HL-60 (cell line): ENCODE data around the gene TSPAN18.

Experiments
- DNase-seq, 2 experiments: peaks; one replicate each; pipeline ENCODE4 v3.0.0-alpha.2; 2010 to 2020; ENCODE audit warnings: low read depth in 1 of 2, low spot score in 1 of 2
- H3K27ac ChIP-seq: fragments of 250-450 bp; sonication (Bioruptor Pico); replicated peaks from 2 replicates; pipeline ENCODE4 v1.5.1; 2020; ENCODE audit warnings: mild to moderate bottlenecking, moderate library complexity
- H3K27me3 ChIP-seq: fragments of 250-450 bp; sonication (Bioruptor Pico); 2 replicates; pipeline ENCODE4 v1.5.1; 2021; ENCODE audit warnings: mild to moderate bottlenecking, moderate library complexity; ENCODE audit not compliant: insufficient read depth, poor library complexity, severe bottlenecking
- H3K4me3 ChIP-seq: replicated peaks from 2 replicates; pipeline ENCODE4 v1.5.1; 2011; ENCODE audit warnings: mild to moderate bottlenecking, control low read depth, low read length; ENCODE audit not compliant: insufficient read depth
- CTCF ChIP-seq: IDR thresholded peaks from one replicate; pipeline ENCODE4 v1.5.1; 2011; ENCODE audit warnings: low read length, control low read depth, inconsistent platforms; ENCODE audit not compliant: insufficient read depth
- GABPA ChIP-seq: IDR thresholded peaks from 2 replicates; pipeline ENCODE4 v1.6.1; 2012; ENCODE audit warnings: low read depth
- POLR2AphosphoS5 ChIP-seq: IDR thresholded peaks from 2 replicates; pipeline ENCODE4 v1.6.1; 2012; ENCODE audit warnings: low read depth
- REST ChIP-seq: IDR thresholded peaks from 2 replicates; pipeline ENCODE4 v1.6.1; 2012; ENCODE audit warnings: low read depth; ENCODE audit not compliant: insufficient replicate concordance
- SPI1 ChIP-seq: IDR thresholded peaks from 2 replicates; pipeline ENCODE4 v1.6.1; 2012; ENCODE audit warnings: low read depth, mild to moderate bottlenecking, borderline replicate concordance

TSPAN18 gene

GRCh38 chr11:44825058-44825785 is 98.5 kb downstream of the TSPAN18 start:
- no peak overlapping the region for H3K4me3 ChIP-seq
- no peak overlapping the region for H3K27ac ChIP-seq
- no peaks in the 10 kb centered on the region for H3K27me3 ChIP-seq

GRCh38 chr11:44826922-44827643 is 100.3 kb downstream of the TSPAN18 start:
- TF ChIP-seq GABPA (no peak), SPI1 (no peak), CTCF (no peak), POLR2AphosphoS5 (no peak), REST (no peak)
- Histone ChIP-seq H3K4me3 (no peak overlapping the region), H3K27me3 (no peaks in the 10 kb centered on the region), H3K27ac (no peak overlapping the region)
- DNase-seq: no peak

More at GRCh38 chr11:44825058-44825785, 98.5 kb downstream of the TSPAN18 start:
- TF ChIP-seq REST (no peak), CTCF (no peak), SPI1 (no peak), GABPA (no peak), POLR2AphosphoS5 (no peak)
- no peak for DNase-seq

GRCh38 chr11:44828296-44828695 is 101.5 kb downstream of the TSPAN18 start:
- no peak for DNase-seq
- peaks cover under 1% of the 10 kb centered on the region for H3K27me3 ChIP-seq
- no peak overlapping the region for H3K27ac ChIP-seq
- TF ChIP-seq CTCF: no peak
- TF ChIP-seq POLR2AphosphoS5: no peak
- no peak for TF ChIP-seq GABPA
- TF ChIP-seq SPI1: no peak
- no peak for TF ChIP-seq REST
- no peak overlapping the region for H3K4me3 ChIP-seq
